PFSK-1 (cell line): ENCODE results near the gene KIF26A.

ENCODE experiments used
- FOXP2 ChIP-seq: optimal IDR thresholded peaks from 2 replicates; pipeline ENCODE3; 2011; ENCODE audit warnings: borderline replicate concordance, control low read depth, inconsistent platforms; ENCODE audit not compliant: insufficient read depth; ENCODE audit errors: extremely low read length, extremely low read depth
- POLR2AphosphoS5 ChIP-seq: IDR thresholded peaks from 2 replicates; pipeline ENCODE4 v1.6.1; 2012; ENCODE audit warnings: low read depth, mild to moderate bottlenecking, control low read depth, low read length, moderate library complexity
- REST ChIP-seq, 2 experiments: IDR thresholded peaks; 2 replicates each; pipeline versions ENCODE4 v1.6.1 to v1.8.0; 2011 to 2012; ENCODE audit warnings: low read depth in 2 of 2, low read length in 2 of 2, control low read depth in 1 of 2, inconsistent platforms in 1 of 2, mild to moderate bottlenecking in 1 of 2, moderate library complexity in 1 of 2; ENCODE audit not compliant: insufficient read depth in 1 of 2
- SIN3A ChIP-seq: IDR thresholded peaks from 2 replicates; pipeline ENCODE4 v1.6.1; 2012; ENCODE audit warnings: mild to moderate bottlenecking, low read length, moderate library complexity, borderline replicate concordance; ENCODE audit not compliant: insufficient read depth
- TAF1 ChIP-seq: IDR thresholded peaks from 2 replicates; pipeline ENCODE4 v1.6.1; 2012; ENCODE audit warnings: low read length, control low read depth, borderline replicate concordance; ENCODE audit not compliant: insufficient read depth

KIF26A gene

GRCh38 chr14:104152686-104153393, 14.5 kb downstream of the KIF26A start:
- TF ChIP-seq FOXP2, result no peak
- no peak for TF ChIP-seq POLR2AphosphoS5
- TF ChIP-seq SIN3A, result no peak
- TF ChIP-seq REST (IDR thresholded peaks at IDR 0.05; ENCODE audit: insufficient read depth in 1 of 2, low read depth in 2 of 2, low read length in 2 of 2), result no peak
- no peak for TF ChIP-seq TAF1

GRCh38 chr14:104154246-104154645, 15.9 kb downstream of the KIF26A start:
- no peak for TF ChIP-seq POLR2AphosphoS5
- no peak for TF ChIP-seq REST (IDR thresholded peaks at IDR 0.05; ENCODE audit: insufficient read depth in 1 of 2, low read depth in 2 of 2, low read length in 2 of 2)
- TF ChIP-seq FOXP2, result no peak
- no peak for TF ChIP-seq TAF1
- no peak for TF ChIP-seq SIN3A

GRCh38 chr14:104155513-104155912, 17.1 kb downstream of the KIF26A start:
- TF ChIP-seq SIN3A (no peak), TAF1 (no peak), POLR2AphosphoS5 (no peak), FOXP2 (no peak), REST (IDR thresholded peaks at IDR 0.05; ENCODE audit: insufficient read depth in 1 of 2, low read depth in 2 of 2, low read length in 2 of 2) (no peak)

GRCh38 chr14:104156142-104156541, 17.8 kb downstream of the KIF26A start:
- TF ChIP-seq REST (IDR thresholded peaks at IDR 0.05; ENCODE audit: insufficient read depth in 1 of 2, low read depth in 2 of 2, low read length in 2 of 2) (no peak), POLR2AphosphoS5 (no peak), SIN3A (no peak), FOXP2 (no peak), TAF1 (no peak)
